Measurements from ENCODE around the gene SWSAP1.

Gene SWSAP1

GRCh38 chr19:11355160-11356073 is 19.0 kb upstream of the SWSAP1 start, which contains the start of gene PLPPR2:
Gene PLPPR2, plus strand, starts transcription at chr19:11355432. Its CDS starts 2,242 bp downstream, at chr19:11357674.
- peak; percentile 87 for DNase-seq

- no peak for DNase-seq
Observed at GRCh38 chr19:11356074-11356397, 18.4 kb upstream of the SWSAP1 start.

- no peak for DNase-seq
Observed at GRCh38 chr19:11356676-11357550, 17.6 kb upstream of the SWSAP1 start.

GRCh38 chr19:11359421-11359820 is 15.0 kb upstream of the SWSAP1 start:
- DNase-seq: no peak

- no peak for DNase-seq
Observed at GRCh38 chr19:11361037-11361770, 13.3 kb upstream of the SWSAP1 start.

GRCh38 chr19:11361771-11362731 is 12.4 kb upstream of the SWSAP1 start:
- no peak for DNase-seq

GRCh38 chr19:11363881-11364280 is 10.6 kb upstream of the SWSAP1 start:
- DNase-seq: no peak

- DNase-seq: no peak
Observed at GRCh38 chr19:11364296-11364904, 10.1 kb upstream of the SWSAP1 start.

- DNase-seq: no peak
Observed at GRCh38 chr19:11364935-11365334, 9.5 kb upstream of the SWSAP1 start.

GRCh38 chr19:11365557-11366117 is 8.8 kb upstream of the SWSAP1 start:
- no peak for DNase-seq

- DNase-seq: no peak
Observed at GRCh38 chr19:11367528-11367927, 6.9 kb upstream of the SWSAP1 start.

- DNase-seq: no peak
Observed at GRCh38 chr19:11370744-11371143, 3.7 kb upstream of the SWSAP1 start.

GRCh38 chr19:11373166-11373884 is 1.1 kb upstream of the SWSAP1 start:
- no peak for DNase-seq

GRCh38 chr19:11373885-11374432 is 507 bp upstream of the SWSAP1 start:
- DNase-seq: no peak

- DNase-seq: peak; percentile 70
Observed at GRCh38 chr19:11375143-11375948, 880 bp downstream of the SWSAP1 start.

GRCh38 chr19:11377237-11377636 is 2.8 kb downstream of the SWSAP1 start:
- DNase-seq: no peak

- no peak for DNase-seq
Observed at GRCh38 chr19:11377756-11378155, 3.3 kb downstream of the SWSAP1 start.

- no peak for DNase-seq
Observed at GRCh38 chr19:11378319-11379189, 4.1 kb downstream of the SWSAP1 start.
